ENCODE results near the gene GNB1L. TPM values are rescaled to one million over a fixed set of nuclear protein-coding genes. Genes with fewer than 3 reads are reported as not detected.

GNB1L gene
- total RNA-seq, 1 experiment from 2014 or later: 15.8 TPM

DNA sequence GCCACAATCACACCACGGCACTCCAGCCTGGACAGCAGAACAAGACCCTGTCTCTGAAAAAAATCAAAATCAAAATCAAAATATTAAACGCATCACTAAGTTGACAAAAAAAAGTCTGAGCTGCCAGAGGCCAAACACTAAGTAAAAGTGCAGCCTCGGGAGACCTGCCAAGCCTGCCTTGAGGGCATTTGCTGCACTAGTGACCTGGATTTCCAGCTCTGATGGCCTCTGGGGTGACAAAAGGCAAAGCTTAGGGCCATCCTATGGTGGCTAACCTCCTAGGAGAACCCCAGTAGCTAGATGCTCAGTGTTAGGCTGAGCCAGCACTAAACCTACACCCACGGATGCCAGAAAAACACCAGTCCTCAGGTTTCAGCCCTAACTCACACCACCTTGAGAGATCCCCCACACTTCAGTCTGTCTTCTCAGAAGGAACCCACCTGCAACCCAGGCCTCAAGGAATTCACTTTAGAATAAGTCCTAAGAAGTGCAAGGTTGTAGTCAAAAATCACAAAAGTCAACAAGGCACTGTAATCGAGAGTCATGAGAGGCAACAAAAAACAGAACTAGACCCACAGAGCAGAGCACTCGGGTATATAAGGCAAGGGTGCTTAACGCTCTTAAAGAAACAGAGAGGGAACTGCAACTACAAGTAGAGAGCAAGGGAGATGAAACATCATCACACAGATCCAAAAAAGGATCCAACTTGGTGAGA is 28.6 kb downstream of the GNB1L start:
- H3K4me1 ChIP-seq: peaks cover 17% of the 10 kb centered on the region
- CTCF ChIA-PET: no interaction called here
- H3K27me3 Mint-ChIP-seq (ENCODE audit: insufficient read depth, unreplicated experiment): no peaks in the 10 kb centered on the region
- no peaks in the 10 kb centered on the region for H3K36me3 Mint-ChIP-seq (ENCODE audit: insufficient read depth, unreplicated experiment)
- intact Hi-C loops (cut with micrococcal nuclease; ENCODE audit: unreplicated experiment): no loop called here
- POLR2A ChIA-PET: no interaction called here
- DNase-seq: no peak
- H3K36me3 ChIP-seq (ENCODE audit: control insufficient read depth, insufficient read depth, low read length): no peaks in the 10 kb centered on the region
- no peak overlapping the region for H3K27ac Mint-ChIP-seq (ENCODE audit: unreplicated experiment)
- peaks cover 6% of the 10 kb centered on the region for H3K4me1 Mint-ChIP-seq (ENCODE audit: low read depth, unreplicated experiment)
- H3K27me3 ChIP-seq (replicated peaks; ENCODE audit: control insufficient read depth, insufficient read depth, low read length): no peaks in the 10 kb centered on the region
- no peak overlapping the region for H3K4me3 Mint-ChIP-seq (ENCODE audit: unreplicated experiment)
- H3K9me3 Mint-ChIP-seq (ENCODE audit: unreplicated experiment): no peaks in the 10 kb centered on the region
- TF ChIP-seq, protein P1, sequence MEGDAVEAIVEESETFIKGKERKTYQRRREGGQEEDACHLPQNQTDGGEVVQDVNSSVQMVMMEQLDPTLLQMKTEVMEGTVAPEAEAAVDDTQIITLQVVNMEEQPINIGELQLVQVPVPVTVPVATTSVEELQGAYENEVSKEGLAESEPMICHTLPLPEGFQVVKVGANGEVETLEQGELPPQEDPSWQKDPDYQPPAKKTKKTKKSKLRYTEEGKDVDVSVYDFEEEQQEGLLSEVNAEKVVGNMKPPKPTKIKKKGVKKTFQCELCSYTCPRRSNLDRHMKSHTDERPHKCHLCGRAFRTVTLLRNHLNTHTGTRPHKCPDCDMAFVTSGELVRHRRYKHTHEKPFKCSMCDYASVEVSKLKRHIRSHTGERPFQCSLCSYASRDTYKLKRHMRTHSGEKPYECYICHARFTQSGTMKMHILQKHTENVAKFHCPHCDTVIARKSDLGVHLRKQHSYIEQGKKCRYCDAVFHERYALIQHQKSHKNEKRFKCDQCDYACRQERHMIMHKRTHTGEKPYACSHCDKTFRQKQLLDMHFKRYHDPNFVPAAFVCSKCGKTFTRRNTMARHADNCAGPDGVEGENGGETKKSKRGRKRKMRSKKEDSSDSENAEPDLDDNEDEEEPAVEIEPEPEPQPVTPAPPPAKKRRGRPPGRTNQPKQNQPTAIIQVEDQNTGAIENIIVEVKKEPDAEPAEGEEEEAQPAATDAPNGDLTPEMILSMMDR (IDR thresholded peaks at IDR 0.05; ENCODE audit: insufficient read depth in 1 of 2, low read depth in 1 of 2, low read length in 1 of 2, severe bottlenecking in 1 of 2, unreplicated experiment in 1 of 2): no peak
- H3K4me3 ChIP-seq (ENCODE audit: low read depth, low read length): no peak overlapping the region
- no peaks in the 10 kb centered on the region for H3K9me3 ChIP-seq
- no TSS peak for BruUV-seq (replicated peaks)

DNA sequence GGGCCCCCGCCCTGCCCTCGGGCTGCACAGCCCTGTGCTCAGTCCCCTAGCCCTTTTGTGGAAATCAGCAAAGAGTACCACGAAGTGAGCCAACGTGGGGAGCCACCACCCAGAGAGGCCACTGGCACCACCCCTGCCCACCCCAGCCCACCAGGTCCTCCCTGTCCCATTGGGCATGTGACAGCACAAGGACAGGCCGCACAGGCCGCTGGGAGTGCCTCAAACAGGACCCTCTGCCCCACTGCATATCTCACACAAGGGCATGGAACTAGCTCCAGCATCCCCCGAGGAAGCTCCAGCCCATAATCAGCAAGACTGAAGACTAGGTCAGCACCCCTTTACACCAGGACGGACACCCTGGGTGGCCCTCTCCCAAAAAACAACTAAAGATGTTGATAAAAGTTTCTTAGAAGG is 29.7 kb downstream of the GNB1L start:
- no peaks in the 10 kb centered on the region for H3K36me3 Mint-ChIP-seq (ENCODE audit: insufficient read depth, unreplicated experiment)
- CTCF ChIA-PET: no interaction called here
- no peaks in the 10 kb centered on the region for H3K27me3 Mint-ChIP-seq (ENCODE audit: insufficient read depth, unreplicated experiment)
- intact Hi-C loops (cut with micrococcal nuclease; ENCODE audit: unreplicated experiment): no loop called here
- DNase-seq: no peak
- no peaks in the 10 kb centered on the region for H3K9me3 Mint-ChIP-seq (ENCODE audit: unreplicated experiment)
- H3K9me3 ChIP-seq: no peaks in the 10 kb centered on the region
- TF ChIP-seq, protein P1 (IDR thresholded peaks at IDR 0.05; ENCODE audit: insufficient read depth in 1 of 2, low read depth in 1 of 2, low read length in 1 of 2, severe bottlenecking in 1 of 2, unreplicated experiment in 1 of 2): no peak
- no peaks in the 10 kb centered on the region for H3K36me3 ChIP-seq (ENCODE audit: control insufficient read depth, insufficient read depth, low read length)
- H3K4me3 ChIP-seq (ENCODE audit: low read depth, low read length): no peak overlapping the region
- H3K4me1 Mint-ChIP-seq (ENCODE audit: low read depth, unreplicated experiment): peaks cover 6% of the 10 kb centered on the region
- no peak overlapping the region for H3K27ac Mint-ChIP-seq (ENCODE audit: unreplicated experiment)
- peaks cover 17% of the 10 kb centered on the region for H3K4me1 ChIP-seq
- POLR2A ChIA-PET: no interaction called here
- H3K4me3 Mint-ChIP-seq (ENCODE audit: unreplicated experiment): no peak overlapping the region
- BruUV-seq (replicated peaks): no TSS peak
- H3K27me3 ChIP-seq (replicated peaks; ENCODE audit: control insufficient read depth, insufficient read depth, low read length): no peaks in the 10 kb centered on the region

DNA sequence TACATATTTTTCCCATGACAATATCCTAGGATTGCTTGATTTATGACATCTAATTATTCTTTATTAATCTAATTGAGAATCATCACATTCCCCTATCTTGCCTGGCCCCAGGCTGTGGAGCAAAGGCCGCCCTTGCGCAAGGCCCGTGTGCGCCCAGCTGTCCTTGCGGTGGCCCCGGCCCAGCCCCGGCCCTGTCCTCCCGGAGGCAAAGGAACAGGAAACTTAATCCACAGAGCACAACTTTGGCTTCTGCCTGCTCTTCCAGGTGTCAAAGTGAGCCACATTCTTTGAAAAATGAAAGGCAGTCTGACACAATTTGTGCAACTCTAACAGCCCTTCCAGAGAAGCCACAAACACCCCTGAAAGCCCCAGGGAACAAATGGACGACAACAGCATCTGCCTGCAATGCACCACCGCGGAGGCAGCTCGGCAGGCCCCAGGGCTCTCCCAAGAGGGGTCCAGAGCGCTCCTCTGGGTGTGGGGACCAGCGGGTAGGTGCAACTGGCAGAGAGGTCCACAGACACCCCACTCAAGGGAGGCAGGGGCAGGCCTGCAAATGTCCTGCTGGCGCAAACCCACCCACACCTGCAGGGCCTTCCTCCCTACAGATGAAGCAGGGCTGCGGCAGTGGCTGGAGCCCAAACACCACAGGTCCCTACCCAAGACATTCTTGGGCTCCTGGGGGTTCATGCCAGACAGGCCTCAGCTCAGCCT is 30.3 kb downstream of the GNB1L start:
- peak in 1 of 2 experiments; percentile 53 for DNase-seq
- Histone ChIP-seq H3K4me1 (peaks cover 17% of the 10 kb centered on the region), H3K36me3 (ENCODE audit: control insufficient read depth, insufficient read depth, low read length) (no peaks in the 10 kb centered on the region), H3K9me3 (no peaks in the 10 kb centered on the region), H3K27me3 (replicated peaks; ENCODE audit: control insufficient read depth, insufficient read depth, low read length) (no peaks in the 10 kb centered on the region), H3K4me3 (ENCODE audit: low read depth, low read length) (no peak overlapping the region)
- POLR2A ChIA-PET: no interaction called here
- no peaks in the 10 kb centered on the region for H3K9me3 Mint-ChIP-seq (ENCODE audit: unreplicated experiment)
- no TSS peak for BruUV-seq (replicated peaks)
- TF ChIP-seq, protein P1 (IDR thresholded peaks at IDR 0.05; ENCODE audit: insufficient read depth in 1 of 2, low read depth in 1 of 2, low read length in 1 of 2, severe bottlenecking in 1 of 2, unreplicated experiment in 1 of 2): no peak
- no peaks in the 10 kb centered on the region for H3K27me3 Mint-ChIP-seq (ENCODE audit: insufficient read depth, unreplicated experiment)
- no peak overlapping the region for H3K4me3 Mint-ChIP-seq (ENCODE audit: unreplicated experiment)
- peaks cover 6% of the 10 kb centered on the region for H3K4me1 Mint-ChIP-seq (ENCODE audit: low read depth, unreplicated experiment)
- intact Hi-C loops (cut with micrococcal nuclease; ENCODE audit: unreplicated experiment): no loop called here
- no peak overlapping the region for H3K27ac Mint-ChIP-seq (ENCODE audit: unreplicated experiment)
- CTCF ChIA-PET: no interaction called here
- H3K36me3 Mint-ChIP-seq (ENCODE audit: insufficient read depth, unreplicated experiment): no peaks in the 10 kb centered on the region
